Measurements from ENCODE around the gene INTS7. TPM values are rescaled to one million over a fixed set of nuclear protein-coding genes. Genes with fewer than 3 reads are reported as not detected.
"Not testable (repeated sequence)": the region's sequence is repeated elsewhere in the genome, so short reads cannot be mapped to it uniquely, and the experiment has no call there.

The INTS7 gene
- total RNA-seq, 2 donors from 2014 or later = 27.6 to 32.8 TPM

GRCh38 chr1:211918843-211919414, 116.4 kb downstream of the INTS7 start:
- TF ChIP-seq CTCF (conservative IDR thresholded peaks at IDR 0.05) = no peak

DNA sequence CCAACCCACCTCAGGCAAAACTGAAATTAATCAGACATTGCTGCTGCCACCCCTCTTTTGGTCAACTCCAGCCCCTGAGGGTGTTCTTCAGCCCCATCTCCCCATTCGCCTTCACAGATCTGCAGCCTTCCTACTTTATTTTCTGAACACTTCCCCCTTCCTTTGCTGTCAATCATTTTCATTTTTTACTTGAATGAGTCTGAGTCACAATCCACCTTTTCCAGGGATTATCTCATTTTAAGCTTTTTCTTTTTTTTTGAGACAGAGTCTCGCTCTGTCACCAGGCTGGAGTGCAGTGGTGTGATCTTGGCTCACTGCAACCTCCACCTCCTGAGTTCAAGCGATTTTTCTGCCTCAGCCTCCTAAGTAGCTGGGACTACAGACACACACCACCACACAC, 118.9 kb downstream of the INTS7 start:
- H3K4me3 Mint-ChIP-seq; H3K27ac ChIP-seq (ENCODE audit: low read depth, low read length); H3K9me3 Mint-ChIP-seq; H3K27me3 ChIP-seq (ENCODE audit: control insufficient read depth, insufficient read depth, low read length, poor library complexity, severe bottlenecking); H3K9ac ChIP-seq (ENCODE audit: extremely low read depth, low read length, poor library complexity, severe bottlenecking); DNase-seq; H3K4me3 ChIP-seq (ENCODE audit: low read length); H3K9me3 ChIP-seq (ENCODE audit: control insufficient read depth, low read length); H3K36me3 Mint-ChIP-seq (ENCODE audit: low read depth); H3K4me1 ChIP-seq (ENCODE audit: control insufficient read depth, insufficient read depth, low read length); H3K36me3 ChIP-seq (ENCODE audit: control insufficient read depth, insufficient read depth, low read length); H3K27ac Mint-ChIP-seq; H3K4me1 Mint-ChIP-seq: not testable (repeated sequence)
- 87 to 100% methylated on average over 2 to 3 of the region's 3 CpGs for WGBS, 2 experiments (ENCODE audit: insufficient coverage in 1 of 2, insufficient read length in 1 of 2)
- peaks cover 34% of the 10 kb centered on the region for H3K27me3 Mint-ChIP-seq (ENCODE audit: insufficient read depth)

More at GRCh38 chr1:211918843-211919414, 116.4 kb downstream of the INTS7 start:
- Histone ChIP-seq H3K27me3 (ENCODE audit: control insufficient read depth, insufficient read depth, low read length, poor library complexity, severe bottlenecking) (no peaks in the 10 kb centered on the region), H3K9me3 (ENCODE audit: control insufficient read depth, low read length) (no peaks in the 10 kb centered on the region), H3K36me3 (ENCODE audit: control insufficient read depth, insufficient read depth, low read length) (no peaks in the 10 kb centered on the region), H3K9ac (ENCODE audit: extremely low read depth, low read length, poor library complexity, severe bottlenecking) (no peak overlapping the region), H3K27ac (ENCODE audit: low read depth, low read length) (no peak overlapping the region), H3K4me3 (ENCODE audit: low read length) (no peak overlapping the region), H3K4me1 (ENCODE audit: control insufficient read depth, insufficient read depth, low read length) (no peaks in the 10 kb centered on the region)
- Mint-ChIP-seq H3K4me1 (no peaks in the 10 kb centered on the region), H3K9me3 (no peaks in the 10 kb centered on the region), H3K4me3 (no peak overlapping the region), H3K27me3 (ENCODE audit: insufficient read depth) (peaks cover 22% of the 10 kb centered on the region), H3K27ac (no peak overlapping the region), H3K36me3 (ENCODE audit: low read depth) (no peaks in the 10 kb centered on the region)
- DNase-seq = no peak
- WGBS, 2 experiments (ENCODE audit: insufficient coverage in 1 of 2, insufficient read length in 1 of 2) = 82 to 84% methylated on average over 5 of the region's 5 CpGs

DNA sequence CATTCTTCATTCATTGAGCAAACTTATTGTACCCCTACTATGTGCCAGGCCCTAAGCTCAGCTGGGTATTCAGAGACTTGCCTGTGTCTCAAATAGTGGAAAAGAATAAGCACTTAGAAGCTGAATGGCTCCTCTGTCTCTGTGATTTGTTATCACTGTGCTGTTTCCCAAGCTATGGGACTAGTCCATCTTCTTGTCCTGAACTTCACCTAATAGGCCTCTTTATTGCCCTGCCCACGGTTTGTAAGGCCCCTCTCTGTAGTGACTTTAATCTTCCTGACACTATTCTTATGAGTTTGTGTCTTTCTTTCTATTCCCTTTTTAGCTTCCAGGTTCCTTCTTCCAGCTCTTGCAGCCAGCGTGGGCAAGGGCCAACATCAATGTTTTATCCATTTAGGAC, 119.4 kb downstream of the INTS7 start:
- no peaks in the 10 kb centered on the region for H3K27me3 ChIP-seq (ENCODE audit: control insufficient read depth, insufficient read depth, low read length, poor library complexity, severe bottlenecking)
- no peak for TF ChIP-seq CTCF (conservative IDR thresholded peaks at IDR 0.05)
- Mint-ChIP-seq H3K27me3 (ENCODE audit: insufficient read depth) (peaks cover 37% of the 10 kb centered on the region), H3K4me1 (no peaks in the 10 kb centered on the region), H3K4me3 (no peak overlapping the region), H3K27ac (no peak overlapping the region), H3K9me3 (no peaks in the 10 kb centered on the region), H3K36me3 (ENCODE audit: low read depth) (no peaks in the 10 kb centered on the region)
- no peak overlapping the region for H3K9ac ChIP-seq (ENCODE audit: extremely low read depth, low read length, poor library complexity, severe bottlenecking)
- no peaks in the 10 kb centered on the region for H3K36me3 ChIP-seq (ENCODE audit: control insufficient read depth, insufficient read depth, low read length)
- H3K9me3 ChIP-seq (ENCODE audit: control insufficient read depth, low read length) = no peaks in the 10 kb centered on the region
- H3K4me3 ChIP-seq (ENCODE audit: low read length) = no peak overlapping the region
- H3K4me1 ChIP-seq (ENCODE audit: control insufficient read depth, insufficient read depth, low read length) = no peaks in the 10 kb centered on the region
- no peak for DNase-seq
- 88 to 94% methylated on average over 2 of the region's 2 CpGs for WGBS, 2 experiments (ENCODE audit: insufficient coverage in 1 of 2, insufficient read length in 1 of 2)
- no peak overlapping the region for H3K27ac ChIP-seq (ENCODE audit: low read depth, low read length)

All from endodermal cell (in vitro differentiated cells).